Left lung (tissue), 10 donors: ENCODE measurements around the gene GPC3. TPM values are rescaled to one million over a fixed set of nuclear protein-coding genes. Genes with fewer than 3 reads are reported as not detected.
A peak's percentile ranks its signal among the peaks of the same experiment; 100 is the strongest.

Source experiments
- ATAC-seq: fragments of 200-7000 bp; cut with Tn5 transposase; one replicate; pipeline ENCODE4 v1.9.1; 2020; ENCODE audit warnings: moderate library complexity
- DNase-seq, 4 donors: peaks; one replicate each; pipeline ENCODE4 v3.0.0-alpha.2; 2013 to 2020
- H3K27ac ChIP-seq, 2 donors: fragments of 200-600 bp; sonication (generic) in 1 of 2; one replicate each; pipeline versions ENCODE4 v1.5.0 to v1.8.0; 2020 to 2021
- H3K27me3 ChIP-seq, 2 donors: fragments of 200-600 bp; sonication (generic) in 1 of 2; one replicate each; pipeline versions ENCODE4 v1.5.0 to v1.8.0; 2020 to 2021
- H3K36me3 ChIP-seq, 2 donors: fragments of 200-600 bp; sonication (generic) in 1 of 2; one replicate each; pipeline versions ENCODE4 v1.5.0 to v1.8.0; 2020 to 2021
- H3K4me1 ChIP-seq, 2 donors: fragments of 200-600 bp; one replicate each; pipeline ENCODE4 v1.8.0; 2021
- H3K4me3 ChIP-seq, 2 donors: fragments of 200-600 bp; sonication (generic) in 1 of 2; one replicate each; pipeline versions ENCODE4 v1.5.0 to v1.8.0; 2020 to 2021; ENCODE audit warnings: mild to moderate bottlenecking in 1 of 2
- H3K9me3 ChIP-seq, 2 donors: fragments of 200-600 bp; sonication (generic) in 1 of 2; one replicate each; pipeline versions ENCODE4 v1.5.0 to v1.8.0; 2020 to 2021
- intact Hi-C, 2 donors: fragments of 100-400 bp; cut with DNase I; formaldehyde crosslinking; loops; one replicate each; pipeline versions ENCODE4 v1.11.2 to v1.14.2; 2022
- polyA plus RNA-seq, 6 donors: library from polyadenylated mRNA; unstranded; fragments of 120-200 nt; gene quantifications; one replicate each; pipeline ENCODE4 v1.2.1, GENCODE V29; 2013; ENCODE audit not compliant: insufficient read length in 6 of 6
- total RNA-seq, 2 donors: library from RNA; stranded (reverse); fragmentation: NEBNext Ultra II Directional; extraction: Animal tissue kit (Norgen Biotek cat#: 25700); gene quantifications; one replicate each; pipeline ENCODE4 v1.2.1, GENCODE V29; 2021
- TF ChIP-seq, protein P1 (sequence below), 2 donors: fragments of 200-600 bp; sonication (generic) in 1 of 2; IDR thresholded peaks; one replicate each; pipeline versions ENCODE4 v1.5.0 to v1.8.0; 2021; ENCODE audit warnings: antibody characterized with exemption in 2 of 2
- donor health status: DM: no; HTN: yes; CAD: no.
- donor health status: DM: no; HTN: no; CAD: no.

GPC3 gene
- total and polyA plus RNA-seq, 8 donors = 42.1 to 581 (median 448) TPM

- TF ChIP-seq, protein P1, sequence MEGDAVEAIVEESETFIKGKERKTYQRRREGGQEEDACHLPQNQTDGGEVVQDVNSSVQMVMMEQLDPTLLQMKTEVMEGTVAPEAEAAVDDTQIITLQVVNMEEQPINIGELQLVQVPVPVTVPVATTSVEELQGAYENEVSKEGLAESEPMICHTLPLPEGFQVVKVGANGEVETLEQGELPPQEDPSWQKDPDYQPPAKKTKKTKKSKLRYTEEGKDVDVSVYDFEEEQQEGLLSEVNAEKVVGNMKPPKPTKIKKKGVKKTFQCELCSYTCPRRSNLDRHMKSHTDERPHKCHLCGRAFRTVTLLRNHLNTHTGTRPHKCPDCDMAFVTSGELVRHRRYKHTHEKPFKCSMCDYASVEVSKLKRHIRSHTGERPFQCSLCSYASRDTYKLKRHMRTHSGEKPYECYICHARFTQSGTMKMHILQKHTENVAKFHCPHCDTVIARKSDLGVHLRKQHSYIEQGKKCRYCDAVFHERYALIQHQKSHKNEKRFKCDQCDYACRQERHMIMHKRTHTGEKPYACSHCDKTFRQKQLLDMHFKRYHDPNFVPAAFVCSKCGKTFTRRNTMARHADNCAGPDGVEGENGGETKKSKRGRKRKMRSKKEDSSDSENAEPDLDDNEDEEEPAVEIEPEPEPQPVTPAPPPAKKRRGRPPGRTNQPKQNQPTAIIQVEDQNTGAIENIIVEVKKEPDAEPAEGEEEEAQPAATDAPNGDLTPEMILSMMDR (IDR thresholded peaks at IDR 0.05) = peak; percentile 17 to 18
- no peaks in the 10 kb centered on the region for H3K36me3 ChIP-seq
- H3K27me3 ChIP-seq = no peaks in the 10 kb centered on the region
- intact Hi-C loops = no loop called here
- H3K4me1 ChIP-seq = no peaks in the 10 kb centered on the region
- DNase-seq (peak in 1 of 4 donors; percentile 42), ATAC-seq (peak; percentile 85)
- no peak overlapping the region for H3K27ac ChIP-seq
- H3K9me3 ChIP-seq = no peaks in the 10 kb centered on the region
- no peak overlapping the region for H3K4me3 ChIP-seq
Measured at GRCh38 chrX:133921764-133922389, 63.5 kb downstream of the GPC3 start.

DNA sequence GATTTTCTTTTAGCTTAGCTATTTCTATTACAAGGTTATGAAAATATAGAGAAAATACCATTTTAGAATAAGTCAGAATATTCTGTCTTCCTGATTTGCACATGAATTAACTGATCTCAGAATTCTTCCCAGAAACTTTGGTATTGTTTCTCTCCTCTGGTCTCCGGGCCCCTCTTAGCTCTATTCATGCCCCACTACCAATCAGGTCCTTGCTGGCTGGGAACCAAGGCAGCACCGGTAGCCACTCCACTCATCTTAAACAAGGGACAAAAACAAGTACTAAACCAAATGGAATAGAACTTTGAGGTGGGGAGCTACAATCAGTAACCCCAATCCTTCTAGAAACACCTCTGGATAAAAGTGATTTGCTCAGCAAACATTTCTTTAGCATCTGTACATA is 64.3 kb downstream of the GPC3 start:
- no peaks in the 10 kb centered on the region for H3K9me3 ChIP-seq
- no peaks in the 10 kb centered on the region for H3K27me3 ChIP-seq
- H3K36me3 ChIP-seq = no peaks in the 10 kb centered on the region
- H3K27ac ChIP-seq = no peak overlapping the region
- H3K4me3 ChIP-seq = no peak overlapping the region
- no peaks in the 10 kb centered on the region for H3K4me1 ChIP-seq
- intact Hi-C loops = no loop called here
- DNase-seq (no peak), ATAC-seq (no peak)
- TF ChIP-seq, protein P1 (IDR thresholded peaks at IDR 0.05) = no peak

DNA sequence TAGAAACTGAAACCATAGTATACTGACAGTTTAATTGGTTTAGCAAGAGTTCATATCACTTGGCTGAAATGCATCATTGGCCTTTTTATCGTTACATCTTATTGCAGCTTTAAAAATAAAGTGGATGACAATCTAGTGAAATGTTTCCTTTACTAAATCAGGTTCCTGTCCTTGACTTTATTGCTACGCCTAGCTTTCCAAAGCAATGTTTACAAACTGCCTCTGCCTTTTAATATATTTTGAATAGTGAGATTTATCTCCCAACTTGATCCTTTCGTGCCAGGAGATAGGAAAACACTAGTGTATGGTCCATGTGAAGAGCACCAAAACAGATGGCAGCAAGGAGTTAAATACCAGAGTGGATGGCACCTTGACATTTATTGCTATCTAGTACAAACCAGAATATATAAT is 67.0 kb downstream of the GPC3 start:
- Histone ChIP-seq H3K36me3 (no peaks in the 10 kb centered on the region), H3K4me1 (no peaks in the 10 kb centered on the region), H3K9me3 (no peaks in the 10 kb centered on the region), H3K27me3 (no peaks in the 10 kb centered on the region), H3K4me3 (no peak overlapping the region), H3K27ac (no peak overlapping the region)
- intact Hi-C loops = no loop called here
- TF ChIP-seq, protein P1 (IDR thresholded peaks at IDR 0.05) = no peak
- DNase-seq (no peak), ATAC-seq (no peak)

DNA sequence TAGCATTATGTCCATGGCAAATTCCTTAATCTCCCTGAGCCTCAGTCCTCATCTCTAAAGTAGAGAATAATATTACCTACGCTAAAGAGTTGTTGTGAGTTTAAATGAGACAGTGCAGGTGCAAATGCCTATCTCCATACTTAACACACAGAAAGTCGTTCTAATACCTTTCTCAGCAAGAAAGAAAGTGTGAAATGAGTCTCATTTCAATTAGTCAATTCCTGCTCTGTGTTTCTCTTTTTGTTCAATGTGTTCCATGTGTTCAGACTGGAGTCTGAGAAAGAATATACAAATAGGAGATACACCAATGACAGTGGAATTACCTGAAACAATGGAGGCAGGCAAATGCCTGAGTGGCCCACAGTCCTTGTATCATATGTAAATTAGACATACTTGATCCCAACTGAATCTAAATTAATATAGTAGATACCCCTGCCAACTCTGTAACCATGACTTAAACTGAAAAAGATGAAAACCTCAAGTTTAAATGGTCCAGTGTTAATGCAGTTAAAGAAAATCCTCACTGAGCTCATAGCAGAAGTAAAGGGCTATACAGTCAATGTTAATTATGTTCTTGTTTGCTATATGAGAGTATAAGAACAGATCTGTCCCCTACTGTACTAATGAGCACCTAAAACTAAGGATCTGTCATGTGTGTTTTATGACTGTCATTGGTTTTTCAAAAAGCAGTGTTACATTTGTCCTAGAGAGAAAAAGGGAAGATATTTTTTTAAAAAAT is 68.2 kb downstream of the GPC3 start:
- H3K36me3 ChIP-seq = no peaks in the 10 kb centered on the region
- no peak overlapping the region for H3K4me3 ChIP-seq
- TF ChIP-seq, protein P1 (IDR thresholded peaks at IDR 0.05) = no peak
- intact Hi-C loops = no loop called here
- ATAC-seq (no peak), DNase-seq (no peak)
- no peak overlapping the region for H3K27ac ChIP-seq
- no peaks in the 10 kb centered on the region for H3K27me3 ChIP-seq
- H3K4me1 ChIP-seq = no peaks in the 10 kb centered on the region
- H3K9me3 ChIP-seq = no peaks in the 10 kb centered on the region

GRCh38 chrX:133913658-133914388 is 71.6 kb downstream of the GPC3 start:
- Histone ChIP-seq H3K27ac (no peak overlapping the region), H3K36me3 (no peaks in the 10 kb centered on the region), H3K9me3 (no peaks in the 10 kb centered on the region), H3K4me3 (no peak overlapping the region), H3K27me3 (no peaks in the 10 kb centered on the region), H3K4me1 (no peaks in the 10 kb centered on the region)
- no peak for DNase-seq
- intact Hi-C loops = no loop called here
- no peak for ATAC-seq
- TF ChIP-seq, protein P1 (IDR thresholded peaks at IDR 0.05) = no peak
